DMS53 treated with DMSO at 0.1 percent for 48 hours (cell line): ENCODE measurements around the gene TMEFF1.

ENCODE experiments used
- DNase-seq: peaks from one replicate; lab custom pipeline; 2025; ENCODE audit not compliant: unreplicated experiment; lab: John Stamatoyannopoulos, UW

TMEFF1 gene

DNA sequence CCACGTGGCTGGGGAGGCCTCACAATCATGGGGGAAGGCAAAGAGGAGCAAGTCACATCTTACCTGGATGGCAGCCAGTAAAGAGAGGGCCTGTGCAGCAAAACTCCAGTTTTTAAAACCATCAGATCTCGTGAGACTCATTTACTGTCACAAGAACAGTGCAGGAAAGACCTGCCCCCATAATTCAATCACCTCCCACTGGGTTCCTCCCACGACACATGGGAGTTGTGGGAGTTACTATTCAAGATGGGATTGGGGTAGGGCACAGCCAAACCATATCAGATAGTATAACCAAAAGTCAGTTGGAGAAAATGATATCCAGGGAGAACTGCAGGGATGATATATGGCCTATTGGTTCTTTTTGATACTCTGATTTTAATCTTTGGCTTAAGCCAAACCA lies 94.9 kb downstream of the TMEFF1 start:
- no peak for DNase-seq

DNA sequence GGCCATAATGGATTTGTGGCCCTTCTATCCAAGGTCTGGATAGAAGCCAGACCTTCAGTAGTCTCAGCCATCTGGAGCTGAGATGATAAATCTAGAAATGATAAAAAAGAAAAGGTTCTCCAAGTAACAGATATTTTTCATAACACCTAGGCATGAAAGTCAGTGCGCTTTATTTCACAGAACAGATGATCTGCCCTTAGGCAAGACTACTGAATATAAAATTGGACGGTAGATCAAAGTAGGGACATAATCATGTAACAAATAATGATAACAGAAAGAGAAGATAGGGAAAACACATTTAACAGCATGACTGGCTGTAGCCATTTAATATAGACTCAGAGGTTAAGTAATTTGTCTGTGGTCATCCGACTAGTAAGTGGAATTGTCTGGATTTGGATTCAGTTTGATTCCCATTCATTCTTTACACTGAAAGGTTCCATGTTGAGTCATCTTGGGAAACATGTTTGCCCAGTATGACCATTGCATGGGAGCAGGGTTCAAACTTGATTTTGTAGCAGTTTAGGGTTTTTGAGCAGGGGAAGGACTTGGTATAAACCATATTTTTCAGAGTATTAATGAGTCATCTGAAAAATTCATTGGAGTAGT lies 100.8 kb downstream of the TMEFF1 start:
- no peak for DNase-seq

DNA sequence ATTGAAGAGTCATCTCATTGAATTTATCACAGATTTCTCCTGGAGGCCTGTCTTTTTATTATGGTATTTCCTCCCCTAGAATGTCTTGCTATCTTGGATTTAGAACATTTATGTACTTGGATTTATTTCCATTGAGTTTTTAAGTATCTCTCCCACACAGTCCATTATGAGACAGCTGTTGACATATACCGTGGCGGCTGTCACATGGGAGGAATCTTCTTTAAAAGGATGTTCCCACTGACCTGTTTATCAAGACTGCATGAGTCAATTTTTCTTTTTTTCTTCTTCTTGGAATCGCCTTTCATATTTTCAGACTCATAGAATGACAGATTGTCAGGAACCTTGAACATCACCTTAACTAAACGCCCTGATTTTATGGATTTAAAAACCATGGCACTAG lies 102.1 kb downstream of the TMEFF1 start:
- no peak for DNase-seq

- DNase-seq, result no peak
Observed at GRCh38 chr9:100575765-100576386, 102.9 kb downstream of the TMEFF1 start.

- no peak for DNase-seq
Observed at GRCh38 chr9:100577776-100578448, 105.0 kb downstream of the TMEFF1 start, which contains the start of gene CAVIN4. Gene CAVIN4, plus strand, starts transcription at chr9:100578079. Its CDS starts 65 bp downstream, at chr9:100578144.

DNA sequence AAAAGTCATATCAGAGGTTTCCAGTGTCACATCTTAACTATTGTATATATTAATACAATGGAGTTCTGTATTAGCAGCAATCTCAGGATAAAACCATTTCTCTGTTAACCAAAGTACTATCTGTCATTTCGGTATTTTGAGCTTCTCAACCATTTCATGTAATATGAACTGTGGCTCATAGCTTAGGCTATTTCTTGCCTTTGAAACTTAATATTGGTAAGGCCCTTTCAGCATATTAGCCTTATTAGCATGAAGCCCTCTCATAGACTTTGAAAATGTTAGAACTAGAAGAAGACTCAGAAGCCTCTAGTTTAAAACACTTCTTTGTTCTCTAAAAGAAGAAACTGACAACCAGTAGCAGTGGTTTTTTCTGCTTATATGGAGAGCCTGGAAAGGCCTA lies 105.7 kb downstream of the TMEFF1 start:
- no peak for DNase-seq

DNA sequence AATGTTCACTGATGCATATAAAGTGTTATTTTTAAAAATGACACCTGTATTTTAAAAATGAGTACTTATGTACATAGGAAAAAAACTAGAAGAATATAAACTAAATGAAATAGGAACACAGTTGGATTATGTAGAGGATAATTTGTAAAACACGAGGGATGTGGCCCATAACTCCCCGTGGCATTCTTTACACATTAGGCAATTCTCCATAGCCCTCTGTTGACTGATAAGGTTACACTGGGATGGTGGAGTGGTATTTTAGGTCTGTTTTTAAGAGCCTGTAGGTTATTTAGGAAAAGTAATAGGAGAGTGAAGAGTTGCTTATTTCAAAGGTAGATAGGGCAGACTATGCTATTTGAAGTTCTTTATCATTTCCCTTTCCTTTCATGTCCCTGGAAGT lies 106.7 kb downstream of the TMEFF1 start:
- DNase-seq, result no peak

DNA sequence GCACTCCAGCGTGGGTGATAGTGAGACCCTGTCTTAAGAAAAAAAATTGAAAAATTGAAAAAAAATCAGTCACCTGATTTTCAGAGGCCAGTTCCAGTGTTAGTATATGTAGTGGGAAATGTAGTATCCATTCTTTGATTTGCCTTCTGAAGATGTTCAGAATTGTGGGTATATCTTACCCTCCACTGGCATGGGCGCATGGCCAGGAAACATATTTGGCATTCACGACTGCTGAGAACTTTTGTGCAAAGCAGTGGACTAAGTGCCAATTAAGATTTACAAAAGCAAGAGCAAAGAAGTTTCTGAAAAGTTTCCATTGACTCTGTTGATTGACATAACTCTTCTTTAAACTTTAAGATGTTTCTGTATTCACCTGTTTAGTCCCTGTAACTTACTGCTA lies 107.3 kb downstream of the TMEFF1 start:
- no peak for DNase-seq

GRCh38 chr9:100581081-100581480 lies 108.1 kb downstream of the TMEFF1 start:
- DNase-seq, result no peak

DNA sequence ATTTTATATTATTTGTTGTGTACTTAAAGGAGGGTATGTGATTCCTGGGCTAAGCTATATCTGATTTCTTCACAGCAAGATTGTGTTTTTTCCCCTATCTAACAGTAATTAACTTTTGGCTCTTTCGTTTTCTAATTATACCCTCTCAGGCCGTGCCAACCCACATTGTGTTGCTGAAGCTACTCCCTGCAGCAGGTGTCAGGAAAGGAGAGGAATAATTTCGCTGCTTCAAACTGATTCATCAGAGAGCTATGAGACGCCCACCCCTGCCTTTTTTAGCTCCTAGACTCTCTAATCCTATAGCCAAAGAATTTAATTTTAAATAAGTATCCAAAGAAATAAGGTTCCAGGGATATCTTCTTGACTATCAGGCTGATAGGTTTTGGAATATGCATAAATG lies 108.7 kb downstream of the TMEFF1 start:
- DNase-seq, result no peak

- DNase-seq, result no peak
Observed at GRCh38 chr9:100583014-100583802, 110.3 kb downstream of the TMEFF1 start.

- DNase-seq, result no peak
Observed at GRCh38 chr9:100584951-100585350, 112.0 kb downstream of the TMEFF1 start.

GRCh38 chr9:100586093-100586492 lies 113.1 kb downstream of the TMEFF1 start:
- no peak for DNase-seq

- DNase-seq, result no peak
Observed at GRCh38 chr9:100587375-100587774, 114.4 kb downstream of the TMEFF1 start.

- no peak for DNase-seq
Observed at GRCh38 chr9:100589582-100589981, 116.6 kb downstream of the TMEFF1 start.

DNA sequence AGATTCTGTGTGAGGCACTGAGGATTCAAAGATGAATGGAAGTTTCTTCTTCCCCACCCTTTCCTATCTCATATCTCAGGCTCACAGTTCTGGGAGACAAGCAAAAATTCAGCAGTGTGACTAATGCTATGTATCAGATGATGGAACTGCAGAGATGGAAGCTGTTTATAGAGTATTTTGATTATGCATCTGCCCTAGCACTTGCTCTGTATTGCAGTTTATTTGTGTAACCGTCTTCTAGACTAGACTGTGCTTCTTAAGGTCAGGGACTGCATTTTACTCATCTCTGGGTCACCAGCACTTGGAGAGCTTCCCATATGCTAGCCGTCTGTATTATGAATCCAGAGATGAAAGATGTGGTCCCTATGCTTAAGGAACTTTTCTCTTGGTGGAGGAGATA lies 117.5 kb downstream of the TMEFF1 start:
- DNase-seq, result no peak

- DNase-seq, result no peak
Observed at GRCh38 chr9:100591139-100591538, 118.2 kb downstream of the TMEFF1 start.

- DNase-seq, result no peak
Observed at GRCh38 chr9:100591639-100592412, 118.9 kb downstream of the TMEFF1 start.

- DNase-seq, result peak; percentile 4
Observed at GRCh38 chr9:100595391-100596199, 122.6 kb downstream of the TMEFF1 start.

GRCh38 chr9:100597236-100597635 lies 124.3 kb downstream of the TMEFF1 start:
- DNase-seq, result no peak
